ENCODE data around the gene LTBP3.
A peak's percentile ranks its signal among the peaks of the same experiment; 100 is the strongest.

GRCh38 chr11:65606876-65607613, 48.9 kb upstream of the LTBP3 start:
- TF ChIP-seq CTCF (IDR thresholded peaks at IDR 0.05) (no peak), POLR2A (IDR thresholded peaks at IDR 0.05) (peak in 1 of 2 donors; percentile 19)

Measured in heart left ventricle (tissue), 13 donors.